Chondrocyte (in vitro differentiated cells): ENCODE data around the gene MRPL39. TPM values are rescaled to one million over a fixed set of nuclear protein-coding genes. Genes with fewer than 3 reads are reported as not detected.

Experiments used
- DNase-seq: peaks from one replicate; pipeline ENCODE4 v3.0.0; 2021; ENCODE audit warnings: mixed read lengths, low spot score
- H3K27ac Mint-ChIP-seq: one replicate; pipeline ENCODE4 v1.8.0; 2021; ENCODE audit warnings: mild to moderate bottlenecking, moderate library complexity, mixed read lengths; ENCODE audit not compliant: unreplicated experiment
- H3K27me3 Mint-ChIP-seq: 2 replicates; pipeline ENCODE4 v1.8.0; 2021; ENCODE audit warnings: low read depth, mixed read lengths
- H3K36me3 Mint-ChIP-seq: 2 replicates; pipeline ENCODE4 v1.8.0; 2021; ENCODE audit warnings: low read depth, mixed read lengths
- H3K4me1 Mint-ChIP-seq: 2 replicates; pipeline ENCODE4 v1.8.0; 2021; ENCODE audit warnings: low read depth, mild to moderate bottlenecking, mixed read lengths
- H3K4me3 Mint-ChIP-seq: one replicate; pipeline ENCODE4 v1.8.0; 2021; ENCODE audit warnings: mild to moderate bottlenecking, moderate library complexity, mixed read lengths; ENCODE audit not compliant: unreplicated experiment
- H3K9me3 Mint-ChIP-seq: 2 replicates; pipeline ENCODE4 v1.8.0; 2021; ENCODE audit warnings: low read depth, mixed read lengths
- CTCF ChIP-seq: fragments of 200-600 bp; sonication (generic); IDR thresholded peaks from 2 replicates; pipeline ENCODE4 v1.5.0; 2021; ENCODE audit warnings: antibody characterized with exemption, mild to moderate bottlenecking, moderate library complexity
- total RNA-seq: library from RNA; stranded (reverse); gene quantifications from 3 replicates; pipeline ENCODE4 v1.2.1, GENCODE V29; 2021

The MRPL39 gene
- total RNA-seq, 1 donor from 2014 or later = 21.5 TPM

GRCh38 chr21:25643486-25643885 lies 36.2 kb upstream of the MRPL39 start:
- no peak overlapping the region for H3K27ac Mint-ChIP-seq
- peaks cover 9% of the 10 kb centered on the region for H3K27me3 Mint-ChIP-seq
- no peaks in the 10 kb centered on the region for H3K36me3 Mint-ChIP-seq
- no peak for DNase-seq
- no peak overlapping the region for H3K4me3 Mint-ChIP-seq
- TF ChIP-seq CTCF = no peak
- H3K4me1 Mint-ChIP-seq = peaks cover 17% of the 10 kb centered on the region
- H3K9me3 Mint-ChIP-seq = no peaks in the 10 kb centered on the region

- no peak overlapping the region for H3K27ac Mint-ChIP-seq
- TF ChIP-seq CTCF = no peak
- no peak for DNase-seq
- no peaks in the 10 kb centered on the region for H3K36me3 Mint-ChIP-seq
- H3K4me1 Mint-ChIP-seq = peaks cover 24% of the 10 kb centered on the region
- H3K4me3 Mint-ChIP-seq = peak overlapping the region; percentile 72
- peaks cover 11% of the 10 kb centered on the region for H3K27me3 Mint-ChIP-seq
- H3K9me3 Mint-ChIP-seq = no peaks in the 10 kb centered on the region
Measured at GRCh38 chr21:25640943-25641292, 33.6 kb upstream of the MRPL39 start.

- Mint-ChIP-seq H3K27me3 (peaks cover 9% of the 10 kb centered on the region), H3K27ac (no peak overlapping the region)
- TF ChIP-seq CTCF = no peak
Measured at GRCh38 chr21:25640202-25640942, 33.1 kb upstream of the MRPL39 start.

GRCh38 chr21:25639551-25640201 lies 32.4 kb upstream of the MRPL39 start:
- no peak for DNase-seq
- H3K36me3 Mint-ChIP-seq = no peaks in the 10 kb centered on the region
- H3K4me3 Mint-ChIP-seq = peak overlapping the region; percentile 72
- no peaks in the 10 kb centered on the region for H3K9me3 Mint-ChIP-seq
- peak; percentile 74 for TF ChIP-seq CTCF
- H3K27me3 Mint-ChIP-seq = peaks cover 11% of the 10 kb centered on the region
- peaks cover 24% of the 10 kb centered on the region for H3K4me1 Mint-ChIP-seq
- H3K27ac Mint-ChIP-seq = no peak overlapping the region

More at GRCh38 chr21:25640202-25640942, 33.1 kb upstream of the MRPL39 start:
- DNase-seq = no peak
- Mint-ChIP-seq H3K9me3 (no peaks in the 10 kb centered on the region), H3K4me1 (peaks cover 24% of the 10 kb centered on the region), H3K36me3 (no peaks in the 10 kb centered on the region), H3K4me3 (peak overlapping the region; percentile 72)

- DNase-seq = no peak
- H3K9me3 Mint-ChIP-seq = no peaks in the 10 kb centered on the region
- peaks cover 24% of the 10 kb centered on the region for H3K4me1 Mint-ChIP-seq
- TF ChIP-seq CTCF = no peak
- H3K36me3 Mint-ChIP-seq = no peaks in the 10 kb centered on the region
- peaks cover 11% of the 10 kb centered on the region for H3K27me3 Mint-ChIP-seq
- H3K4me3 Mint-ChIP-seq = peak within 1 kb of the TSS; percentile 72
- H3K27ac Mint-ChIP-seq = peak within 1 kb of the TSS; percentile 5
Measured at GRCh38 chr21:25638660-25639550, 31.6 kb upstream of the MRPL39 start, which contains the start of gene JAM2. TSS of gene JAM2 (plus strand) at chr21:25639258. CDS start at chr21:25639822, 564 bp downstream.
